NCI-H1694 treated with DMSO at 0.1 percent for 48 hours (cell line): Measurements from ENCODE around the gene FRMD4A.
"Not testable (repeated sequence)": the region's sequence is repeated elsewhere in the genome, so short reads cannot be mapped to it uniquely, and the experiment has no call there.

ENCODE experiments used
- DNase-seq: peaks from one replicate; lab custom pipeline; 2025; lab: John Stamatoyannopoulos, UW

The FRMD4A gene

GRCh38 chr10:14146025-14146424 is 184.7 kb downstream of the FRMD4A start:
- DNase-seq, result no peak

GRCh38 chr10:14144451-14144850 is 186.3 kb downstream of the FRMD4A start:
- no peak for DNase-seq

GRCh38 chr10:14142606-14143250 is 188.0 kb downstream of the FRMD4A start:
- DNase-seq, result no peak

- DNase-seq, result no peak
Measured at GRCh38 chr10:14141283-14141682, 189.4 kb downstream of the FRMD4A start.

- DNase-seq, result no peak
Measured at GRCh38 chr10:14137391-14137790, 193.3 kb downstream of the FRMD4A start.

- DNase-seq, result not testable (repeated sequence)
Measured at GRCh38 chr10:14135196-14135595, 195.5 kb downstream of the FRMD4A start.

- no peak for DNase-seq
Measured at GRCh38 chr10:14134275-14134674, 196.4 kb downstream of the FRMD4A start.

- no peak for DNase-seq
Measured at GRCh38 chr10:14131261-14131960, 199.3 kb downstream of the FRMD4A start.

- no peak for DNase-seq
Measured at GRCh38 chr10:14129770-14130169, 201.0 kb downstream of the FRMD4A start.

GRCh38 chr10:14128519-14128918 is 202.2 kb downstream of the FRMD4A start:
- no peak for DNase-seq

GRCh38 chr10:14126697-14127440 is 203.9 kb downstream of the FRMD4A start:
- no peak for DNase-seq

- no peak for DNase-seq
Measured at GRCh38 chr10:14125564-14125963, 205.2 kb downstream of the FRMD4A start.

- no peak for DNase-seq
Measured at GRCh38 chr10:14124941-14125340, 205.8 kb downstream of the FRMD4A start.

- no peak for DNase-seq
Measured at GRCh38 chr10:14123139-14123538, 207.6 kb downstream of the FRMD4A start.

GRCh38 chr10:14120812-14121211 is 209.9 kb downstream of the FRMD4A start:
- DNase-seq, result no peak

GRCh38 chr10:14118953-14119352 is 211.8 kb downstream of the FRMD4A start:
- DNase-seq, result no peak

GRCh38 chr10:14116837-14117236 is 213.9 kb downstream of the FRMD4A start:
- no peak for DNase-seq

GRCh38 chr10:14116021-14116420 is 214.7 kb downstream of the FRMD4A start:
- DNase-seq, result no peak

- no peak for DNase-seq
Measured at GRCh38 chr10:14114791-14115190, 215.9 kb downstream of the FRMD4A start.

- no peak for DNase-seq
Measured at GRCh38 chr10:14112056-14112455, 218.7 kb downstream of the FRMD4A start.

GRCh38 chr10:14111208-14111607 is 219.5 kb downstream of the FRMD4A start:
- no peak for DNase-seq

- no peak for DNase-seq
Measured at GRCh38 chr10:14106828-14107227, 223.9 kb downstream of the FRMD4A start.

GRCh38 chr10:14102056-14102455 is 228.7 kb downstream of the FRMD4A start:
- DNase-seq, result no peak
